Epithelial cell of proximal tubule (primary cell): Measurements from ENCODE around the gene SS18. TPM values are rescaled to one million over a fixed set of nuclear protein-coding genes. Genes with fewer than 3 reads are reported as not detected.

Source experiments
- DNase-seq: peaks from one replicate; pipeline ENCODE4 v3.0.0-alpha.2; 2011; ENCODE audit warnings: low read depth
- H3K4me3 ChIP-seq: 2 replicates; pipeline ENCODE4 v1.5.1; 2011; ENCODE audit warnings: low read depth, mild to moderate bottlenecking, low read length
- total RNA-seq: library from RNA; depleted of rRNA; stranded (reverse); fragments of >200 nt; gene quantifications from 2 replicates; pipeline ENCODE4 v1.2.3, GENCODE V29; 2015
- TF ChIP-seq, protein P1 (sequence below): conservative IDR thresholded peaks from 2 replicates; pipeline ENCODE4 v1.5.1; 2012; ENCODE audit warnings: low read depth, mild to moderate bottlenecking, low read length

Gene SS18
- total RNA-seq, 1 donor from 2014 or later, result 234 TPM

- no peak for DNase-seq
- H3K4me3 ChIP-seq, result no peak overlapping the region
- TF ChIP-seq, protein P1, sequence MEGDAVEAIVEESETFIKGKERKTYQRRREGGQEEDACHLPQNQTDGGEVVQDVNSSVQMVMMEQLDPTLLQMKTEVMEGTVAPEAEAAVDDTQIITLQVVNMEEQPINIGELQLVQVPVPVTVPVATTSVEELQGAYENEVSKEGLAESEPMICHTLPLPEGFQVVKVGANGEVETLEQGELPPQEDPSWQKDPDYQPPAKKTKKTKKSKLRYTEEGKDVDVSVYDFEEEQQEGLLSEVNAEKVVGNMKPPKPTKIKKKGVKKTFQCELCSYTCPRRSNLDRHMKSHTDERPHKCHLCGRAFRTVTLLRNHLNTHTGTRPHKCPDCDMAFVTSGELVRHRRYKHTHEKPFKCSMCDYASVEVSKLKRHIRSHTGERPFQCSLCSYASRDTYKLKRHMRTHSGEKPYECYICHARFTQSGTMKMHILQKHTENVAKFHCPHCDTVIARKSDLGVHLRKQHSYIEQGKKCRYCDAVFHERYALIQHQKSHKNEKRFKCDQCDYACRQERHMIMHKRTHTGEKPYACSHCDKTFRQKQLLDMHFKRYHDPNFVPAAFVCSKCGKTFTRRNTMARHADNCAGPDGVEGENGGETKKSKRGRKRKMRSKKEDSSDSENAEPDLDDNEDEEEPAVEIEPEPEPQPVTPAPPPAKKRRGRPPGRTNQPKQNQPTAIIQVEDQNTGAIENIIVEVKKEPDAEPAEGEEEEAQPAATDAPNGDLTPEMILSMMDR, result peak; percentile 27
Measured at GRCh38 chr18:25976554-25976953, 113.9 kb downstream of the SS18 start.

- no peak overlapping the region for H3K4me3 ChIP-seq
- no peak for DNase-seq
- TF ChIP-seq, protein P1, result peak; percentile 17
Measured at GRCh38 chr18:25974630-25975077, 115.8 kb downstream of the SS18 start.

Other genes with a start within 250 kb of the SS18 start
- not detected in 2 replicates for gene PSMA8, start 43.3 kb upstream of the SS18 start, total RNA-seq
- gene TAF4B, start 135.8 kb upstream of the SS18 start, total RNA-seq, result 5.7 and 7.1 TPM in 2 replicates